MM.1S (cell line): Measurements from ENCODE around the gene ENTPD5.

Experiments used
- CTCF ChIP-seq: fragments of 300-600 bp; sonication (generic); IDR thresholded peaks from 2 replicates; pipeline ENCODE4 v1.5.1; 2016; ENCODE audit warnings: antibody characterized with exemption, low read length, mixed read lengths
- EZH2 ChIP-seq: fragments of 300-600 bp; sonication (generic); optimal IDR thresholded peaks from 2 replicates; pipeline ENCODE3; 2017; ENCODE audit warnings: low read depth, mild to moderate bottlenecking, antibody characterized with exemption, low read length, mixed read lengths

DNA sequence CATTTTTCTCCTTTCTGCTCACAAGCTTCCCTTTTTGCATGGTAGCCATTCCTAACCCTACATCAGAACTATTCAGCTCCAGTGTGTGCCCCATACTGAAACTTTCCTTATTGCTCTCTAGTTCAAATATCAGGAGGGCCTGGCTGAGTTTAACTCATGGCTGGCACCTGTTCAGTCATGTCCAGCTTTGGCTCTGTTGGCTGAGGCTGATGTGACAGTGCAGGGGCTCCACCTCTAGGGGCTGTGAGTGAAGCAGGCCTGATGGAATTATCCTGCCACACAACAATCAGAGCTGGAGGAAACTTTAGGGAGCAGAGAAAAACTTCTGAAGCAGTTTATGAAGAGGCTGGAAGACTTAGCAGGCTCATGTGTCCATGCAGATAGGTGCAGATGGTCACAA lies 60.5 kb downstream of the ENTPD5 start:
- TF ChIP-seq CTCF (no peak), EZH2 (no peak)
